DND-41 (cell line): ENCODE data around the gene THBS4.

Source experiments
- ATAC-seq: fragments of 200-7000 bp; cut with Tn5 transposase; 3 replicates; pipeline ENCODE4 v1.9.1; 2021; ENCODE audit warnings: low read depth; ENCODE audit not compliant: insufficient read depth
- DNase-seq: peaks from one replicate; pipeline ENCODE4 v3.0.0-alpha.2; 2020
- H2AFZ ChIP-seq: 2 replicates; pipeline ENCODE4 v1.6.0; 2012; ENCODE audit warnings: low read depth, low read length
- H3K27ac ChIP-seq: 2 replicates; pipeline ENCODE4 v1.5.1; 2012; ENCODE audit warnings: low read length, inconsistent platforms
- H3K27me3 ChIP-seq: fragments of 200-600 bp; sonication (generic); 2 replicates; pipeline ENCODE4 v1.6.0; 2012; ENCODE audit warnings: low read length, mild to moderate bottlenecking, inconsistent platforms; ENCODE audit not compliant: insufficient read depth, poor library complexity
- H3K36me3 ChIP-seq: 2 replicates; pipeline ENCODE4 v1.5.1; 2012; ENCODE audit warnings: low read length, inconsistent platforms; ENCODE audit not compliant: insufficient read depth
- H3K4me1 ChIP-seq: 2 replicates; pipeline ENCODE4 v1.5.1; 2012; ENCODE audit warnings: mild to moderate bottlenecking, low read length; ENCODE audit not compliant: insufficient read depth
- H3K4me2 ChIP-seq: 2 replicates; pipeline ENCODE4 v1.6.0; 2012; ENCODE audit warnings: mild to moderate bottlenecking, moderate library complexity, low read length, inconsistent platforms; ENCODE audit not compliant: insufficient read depth
- H3K4me3 ChIP-seq, 2 experiments: fragments of 200-600 bp in 1 of 2; shearing (Covaris generic) in 1 of 2; 2 replicates each; pipeline ENCODE4 v1.5.1; 2012 to 2016; ENCODE audit warnings: inconsistent platforms in 2 of 2, low read length in 2 of 2, mild to moderate bottlenecking in 2 of 2, low read depth in 1 of 2, moderate library complexity in 1 of 2
- H3K79me2 ChIP-seq: 2 replicates; pipeline ENCODE4 v1.6.0; 2012; ENCODE audit warnings: low read length, inconsistent platforms; ENCODE audit not compliant: insufficient read depth
- H3K9ac ChIP-seq: 2 replicates; pipeline ENCODE4 v1.6.0; 2012; ENCODE audit warnings: low read depth, mild to moderate bottlenecking, inconsistent platforms, low read length, moderate library complexity
- H3K9me3 ChIP-seq: 2 replicates; pipeline ENCODE4 v1.5.1; 2012; ENCODE audit warnings: low read length, moderate library complexity, mild to moderate bottlenecking, inconsistent platforms; ENCODE audit not compliant: insufficient read depth, severe bottlenecking
- H4K20me1 ChIP-seq: 2 replicates; pipeline ENCODE4 v1.6.0; 2012; ENCODE audit warnings: low read length; ENCODE audit not compliant: insufficient read depth
- EZH2 ChIP-seq: IDR thresholded peaks from 3 replicates; pipeline ENCODE4 v1.6.1; 2012; ENCODE audit warnings: borderline replicate concordance, low read depth, mild to moderate bottlenecking, moderate library complexity, low read length, inconsistent platforms; ENCODE audit not compliant: severe bottlenecking
- TF ChIP-seq, protein P1 (sequence below): IDR thresholded peaks from 2 replicates; pipeline ENCODE4 v1.5.1; 2012; ENCODE audit warnings: borderline replicate concordance, low read length, moderate library complexity, mild to moderate bottlenecking; ENCODE audit not compliant: poor library complexity, severe bottlenecking; ENCODE audit errors: extremely low read depth

The THBS4 gene

DNA sequence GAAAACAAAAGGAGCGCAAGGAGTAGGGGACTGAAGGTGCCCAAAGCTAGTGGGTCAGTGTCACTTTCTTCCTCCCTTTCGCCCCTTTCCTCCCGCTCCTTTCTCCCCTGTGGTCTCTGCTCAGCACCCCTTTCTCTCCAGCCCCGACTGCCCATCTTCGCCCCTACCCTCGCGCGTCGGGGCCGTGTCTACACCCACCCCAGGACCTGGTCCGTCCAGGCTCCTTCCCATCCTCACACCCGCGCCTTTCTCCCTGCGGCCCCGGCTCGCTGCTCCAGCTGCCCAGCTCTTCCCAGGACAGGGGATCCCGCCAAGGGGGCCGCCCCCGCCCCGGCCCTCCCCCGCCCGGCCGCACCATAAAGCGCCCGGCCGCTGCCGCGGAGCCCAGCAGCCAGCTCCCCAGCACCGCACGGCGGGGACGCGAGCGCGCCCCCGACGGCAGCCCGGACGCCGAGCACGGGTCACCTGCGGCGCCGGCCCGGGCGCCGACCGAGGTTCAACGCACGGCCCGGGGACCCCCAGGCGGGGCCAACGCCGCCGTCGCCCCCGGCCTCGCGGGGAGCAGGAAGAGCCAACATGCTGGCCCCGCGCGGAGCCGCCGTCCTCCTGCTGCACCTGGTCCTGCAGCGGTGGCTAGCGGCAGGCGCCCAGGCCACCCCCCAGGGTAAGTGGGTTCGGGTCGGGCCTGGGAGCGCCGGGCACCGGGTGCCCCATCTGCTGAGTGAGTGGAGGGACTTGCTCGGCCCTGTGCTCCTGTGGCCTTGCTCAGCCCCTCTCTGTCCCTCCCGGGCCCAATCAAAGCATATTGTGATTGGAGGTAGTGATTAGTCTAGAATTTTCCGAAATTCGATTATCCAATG lies at the start of gene THBS4:
THBS4 (plus strand) TSS at position 387 of the 860 bp plus-strand sequence; CDS start at position 577, 190 bp downstream.
- H3K27me3 ChIP-seq, result no peaks in the 10 kb centered on the region
- no peaks in the 10 kb centered on the region for H4K20me1 ChIP-seq
- H3K4me1 ChIP-seq, result peaks cover 17% of the 10 kb centered on the region
- H3K9ac ChIP-seq, result no peak within 1 kb of the TSS
- no peaks in the 10 kb centered on the region for H3K79me2 ChIP-seq
- H3K27ac ChIP-seq, result no peak within 1 kb of the TSS
- no peak within 1 kb of the TSS for H3K4me3 ChIP-seq
- no peaks in the 10 kb centered on the region for H3K36me3 ChIP-seq
- DNase-seq (no peak), ATAC-seq (no peak)
- TF ChIP-seq EZH2, result no peak
- no peak within 1 kb of the TSS for H2AFZ ChIP-seq
- H3K4me2 ChIP-seq, result no peak within 1 kb of the TSS
- H3K9me3 ChIP-seq, result no peaks in the 10 kb centered on the region

GRCh38 chr5:79986260-79986659 lies 48.9 kb upstream of the THBS4 start:
- Histone ChIP-seq H2AFZ (no peak overlapping the region), H3K4me2 (no peak overlapping the region), H3K9ac (no peak overlapping the region), H3K27ac (no peak overlapping the region), H3K4me1 (peaks cover 1% of the 10 kb centered on the region; the same call in 1 of the 2 replicates), H3K27me3 (no peaks in the 10 kb centered on the region), H3K79me2 (no peaks in the 10 kb centered on the region), H3K36me3 (no peaks in the 10 kb centered on the region), H3K9me3 (no peaks in the 10 kb centered on the region), H3K4me3 (no peak overlapping the region), H4K20me1 (no peaks in the 10 kb centered on the region)
- TF ChIP-seq, protein P1, sequence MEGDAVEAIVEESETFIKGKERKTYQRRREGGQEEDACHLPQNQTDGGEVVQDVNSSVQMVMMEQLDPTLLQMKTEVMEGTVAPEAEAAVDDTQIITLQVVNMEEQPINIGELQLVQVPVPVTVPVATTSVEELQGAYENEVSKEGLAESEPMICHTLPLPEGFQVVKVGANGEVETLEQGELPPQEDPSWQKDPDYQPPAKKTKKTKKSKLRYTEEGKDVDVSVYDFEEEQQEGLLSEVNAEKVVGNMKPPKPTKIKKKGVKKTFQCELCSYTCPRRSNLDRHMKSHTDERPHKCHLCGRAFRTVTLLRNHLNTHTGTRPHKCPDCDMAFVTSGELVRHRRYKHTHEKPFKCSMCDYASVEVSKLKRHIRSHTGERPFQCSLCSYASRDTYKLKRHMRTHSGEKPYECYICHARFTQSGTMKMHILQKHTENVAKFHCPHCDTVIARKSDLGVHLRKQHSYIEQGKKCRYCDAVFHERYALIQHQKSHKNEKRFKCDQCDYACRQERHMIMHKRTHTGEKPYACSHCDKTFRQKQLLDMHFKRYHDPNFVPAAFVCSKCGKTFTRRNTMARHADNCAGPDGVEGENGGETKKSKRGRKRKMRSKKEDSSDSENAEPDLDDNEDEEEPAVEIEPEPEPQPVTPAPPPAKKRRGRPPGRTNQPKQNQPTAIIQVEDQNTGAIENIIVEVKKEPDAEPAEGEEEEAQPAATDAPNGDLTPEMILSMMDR, result no peak
- no peak for TF ChIP-seq EZH2
- DNase-seq (no peak), ATAC-seq (no peak)

- no peaks in the 10 kb centered on the region for H3K36me3 ChIP-seq
- H3K4me1 ChIP-seq, result no peaks in the 10 kb centered on the region
- no peak overlapping the region for H3K9ac ChIP-seq
- no peaks in the 10 kb centered on the region for H3K27me3 ChIP-seq
- H3K4me3 ChIP-seq, result no peak overlapping the region
- no peak overlapping the region for H3K27ac ChIP-seq
- no peak overlapping the region for H2AFZ ChIP-seq
- no peak for TF ChIP-seq EZH2
- TF ChIP-seq, protein P1, result no peak
- no peaks in the 10 kb centered on the region for H4K20me1 ChIP-seq
- no peaks in the 10 kb centered on the region for H3K9me3 ChIP-seq
- H3K79me2 ChIP-seq, result no peaks in the 10 kb centered on the region
- DNase-seq (no peak), ATAC-seq (no peak)
- H3K4me2 ChIP-seq, result no peak overlapping the region
These were observed 44.9 kb upstream of the THBS4 start for GRCh38 chr5:79990205-79990597.

GRCh38 chr5:79990598-79991507 lies 44.3 kb upstream of the THBS4 start, which contains the start of gene MTX3:
Gene MTX3, minus strand, starts transcription at chr5:79991262. Its CDS starts 24 bp downstream, at chr5:79991238.
- no peaks in the 10 kb centered on the region for H4K20me1 ChIP-seq
- no peaks in the 10 kb centered on the region for H3K36me3 ChIP-seq
- no peak for DNase-seq
- no peak within 1 kb of the TSS for H3K4me2 ChIP-seq
- no peak within 1 kb of the TSS for H2AFZ ChIP-seq
- TF ChIP-seq, protein P1, result no peak
- TF ChIP-seq EZH2, result no peak
- no peak within 1 kb of the TSS for H3K27ac ChIP-seq
- no peaks in the 10 kb centered on the region for H3K27me3 ChIP-seq
- no peaks in the 10 kb centered on the region for H3K9me3 ChIP-seq
- no peaks in the 10 kb centered on the region for H3K4me1 ChIP-seq
- H3K4me3 ChIP-seq, result no peak within 1 kb of the TSS
- H3K79me2 ChIP-seq, result no peaks in the 10 kb centered on the region
- no peak within 1 kb of the TSS for H3K9ac ChIP-seq
- no peak for ATAC-seq
